Natural killer cell treated with Interleukin-12 subunit alpha and Interleukin-12 subunit beta and Interleukin-15 and Interleukin-18, amount 100 ng/mL, for 72 hours (primary cell): ENCODE results near the gene CHMP1A. TPM values are rescaled to one million over a fixed set of nuclear protein-coding genes. Genes with fewer than 3 reads are reported as not detected.
"Not testable (repeated sequence)": the region's sequence is repeated elsewhere in the genome, so short reads cannot be mapped to it uniquely, and the experiment has no call there.

Source experiments
- ATAC-seq, 2 donors: fragments of 150-1000 bp; cut with Tn5 transposase in 1 of 2; sonication (Bioruptor Pico), chemical (Tn5 transposase) in 1 of 2; 2 replicates each; pipeline ENCODE4 v1.10.0; 2021
- DNase-seq: peaks from one replicate; pipeline ENCODE4 v3.0.0; 2022; ENCODE audit warnings: low spot score
- H3K27ac Mint-ChIP-seq, 2 donors: 1 replicate in 1 of 2; 2 replicates in 1 of 2; pipeline ENCODE4 v1.8.0; 2022; ENCODE audit warnings: mixed read lengths in 2 of 2, mild to moderate bottlenecking in 1 of 2, moderate library complexity in 1 of 2
- H3K27me3 Mint-ChIP-seq, 2 donors: 1 replicate in 1 of 2; 2 replicates in 1 of 2; pipeline ENCODE4 v1.8.0; 2022; ENCODE audit warnings: mixed read lengths in 2 of 2
- H3K36me3 Mint-ChIP-seq: one replicate; pipeline ENCODE4 v1.8.0; 2022; ENCODE audit warnings: mixed read lengths
- H3K4me1 Mint-ChIP-seq, 2 donors: 1 replicate in 1 of 2; 2 replicates in 1 of 2; pipeline ENCODE4 v1.8.0; 2022; ENCODE audit warnings: low read depth in 2 of 2, mixed read lengths in 2 of 2, mild to moderate bottlenecking in 1 of 2
- H3K4me3 Mint-ChIP-seq: one replicate; pipeline ENCODE4 v1.8.0; 2022; ENCODE audit warnings: mixed read lengths
- H3K9me3 Mint-ChIP-seq: 2 replicates; pipeline ENCODE4 v1.8.0; 2022; ENCODE audit warnings: mixed read lengths
- total RNA-seq, 2 donors: library from RNA; stranded (reverse); gene quantifications; one replicate each; pipeline ENCODE4 v1.2.3, GENCODE V29; 2022

Gene CHMP1A
- total RNA-seq = 100 to 1,000 TPM in 1 of 2 donors, 10 to 100 TPM in 1; 92.8 to 146 TPM

DNA sequence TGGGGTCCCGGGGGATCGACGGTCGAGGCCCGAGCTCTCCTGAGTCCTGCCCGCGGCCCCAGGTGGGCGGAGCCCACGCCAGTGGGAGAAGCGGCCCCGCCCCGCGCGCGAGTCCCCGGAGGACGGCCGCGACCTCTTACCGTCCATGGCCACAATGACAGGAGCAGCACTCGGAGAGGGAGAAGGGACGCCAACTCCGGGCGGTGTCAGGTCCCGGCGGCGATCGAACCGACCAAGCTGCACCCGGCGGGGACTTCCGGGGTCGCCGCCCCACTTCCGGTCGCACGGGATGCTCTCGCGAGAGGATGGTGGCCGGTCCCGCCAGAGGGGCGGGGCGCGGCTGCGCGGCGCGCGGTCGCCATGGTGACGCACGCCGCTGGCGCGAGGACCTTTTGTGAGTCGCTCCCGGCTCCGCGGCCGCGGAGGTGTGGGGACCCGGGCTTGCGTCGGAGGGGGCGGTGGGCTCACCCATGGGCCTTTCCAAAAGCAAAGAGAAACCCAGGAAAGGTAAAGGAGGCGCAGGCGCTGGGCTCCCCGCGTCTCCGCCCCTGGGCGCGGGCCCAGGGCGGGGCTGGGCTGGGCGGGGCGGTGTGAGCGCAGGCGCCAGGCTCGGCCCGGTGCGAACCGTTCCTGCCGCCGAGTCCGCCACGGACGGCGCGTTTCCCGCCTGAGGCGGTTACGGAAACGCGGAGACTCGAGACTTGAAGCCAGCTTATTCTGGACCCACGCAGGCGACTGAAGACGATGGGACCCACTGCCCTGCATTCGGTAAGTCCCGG, at the start of gene CHMP1A, which contains the start of gene SPATA33:
Gene CHMP1A (minus strand): TSS at position 267 of the 779 bp plus-strand sequence. CDS start 120 bp downstream, at position 147.
Gene SPATA33 (plus strand): TSS at position 395 of the 779 bp plus-strand sequence. CDS start 76 bp downstream, at position 471.
- ATAC-seq = peak; percentile 95 to 97
- Mint-ChIP-seq H3K4me3 (peak within 1 kb of the TSS; percentile 94), H3K27me3 (no peaks in the 10 kb centered on the region), H3K9me3 (no peaks in the 10 kb centered on the region), H3K36me3 (peaks cover 6% of the 10 kb centered on the region), H3K27ac (peak within 1 kb of the TSS; percentile 77 to 82), H3K4me1 (peaks cover 23 to 33% of the 10 kb centered on the region in 2 donors)
- DNase-seq = peak; percentile 95

DNA sequence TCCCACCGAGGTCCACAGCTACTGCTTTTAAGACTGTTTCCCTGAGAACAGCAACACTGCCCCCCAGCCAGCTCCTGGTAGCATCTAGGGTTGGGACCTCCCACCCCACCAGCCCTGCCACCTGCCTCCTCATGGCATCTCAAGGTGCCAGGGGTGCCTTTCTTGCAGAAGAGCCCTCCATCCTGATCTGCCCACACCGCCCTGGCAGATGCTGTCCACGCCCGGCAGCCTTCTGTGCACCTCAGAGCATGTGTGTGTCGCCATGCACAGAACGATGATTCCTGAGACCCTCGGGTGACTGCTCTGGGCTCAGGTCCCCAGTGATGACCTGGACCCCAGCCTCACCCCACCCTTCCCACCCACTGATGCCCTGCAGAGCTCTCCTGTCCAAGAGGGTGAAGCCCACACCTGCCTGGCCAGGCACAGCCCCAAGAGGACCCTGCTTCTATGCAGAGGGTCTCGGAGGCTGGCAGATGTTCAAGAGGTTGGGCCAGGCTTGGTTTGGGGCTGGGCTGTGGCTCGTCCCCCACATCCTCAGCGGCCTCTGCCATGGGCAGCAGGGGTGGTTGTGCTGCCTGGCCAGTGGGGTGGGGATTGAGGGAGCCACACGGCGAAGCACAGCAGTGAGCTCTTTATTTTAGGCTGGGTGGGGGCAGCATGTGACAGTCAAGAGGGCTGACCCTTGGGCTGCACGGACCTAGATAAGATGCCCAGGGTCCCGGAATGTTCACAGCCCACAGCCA, 49.2 kb upstream of the CHMP1A start:
- Mint-ChIP-seq H3K4me3 (no peak overlapping the region), H3K4me1 (peaks cover 0 to 5% of the 10 kb centered on the region in 2 donors), H3K36me3 (no peaks in the 10 kb centered on the region), H3K9me3 (no peaks in the 10 kb centered on the region), H3K27me3 (no peaks in the 10 kb centered on the region), H3K27ac (no peak overlapping the region)
- no peak for DNase-seq
- no peak for ATAC-seq

DNA sequence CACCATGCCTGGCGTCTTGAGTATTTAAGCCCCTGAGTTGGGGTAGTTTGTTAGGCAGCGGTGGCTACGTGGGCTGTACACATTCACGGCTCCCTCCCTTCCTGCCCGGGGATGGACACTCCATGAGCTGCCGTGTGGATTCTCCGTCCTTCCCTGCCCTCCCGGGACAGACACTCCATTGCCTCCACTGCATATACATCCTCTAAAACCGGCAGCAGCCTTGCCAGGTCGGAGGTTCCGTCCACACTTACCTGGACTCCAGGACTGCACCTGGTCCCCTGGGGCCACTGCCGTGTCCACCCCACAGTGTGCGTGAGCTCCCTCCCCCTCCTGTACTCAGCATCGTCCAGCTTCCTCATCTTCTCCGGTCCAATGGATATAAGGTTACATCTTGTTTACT, 47.5 kb upstream of the CHMP1A start:
- H3K9me3 Mint-ChIP-seq = no peaks in the 10 kb centered on the region
- H3K4me3 Mint-ChIP-seq = no peak overlapping the region
- no peak for DNase-seq
- peaks cover 0 to 8% of the 10 kb centered on the region in 2 donors for H3K4me1 Mint-ChIP-seq
- H3K27ac Mint-ChIP-seq = no peak overlapping the region
- no peak for ATAC-seq
- H3K36me3 Mint-ChIP-seq = no peaks in the 10 kb centered on the region
- no peaks in the 10 kb centered on the region for H3K27me3 Mint-ChIP-seq

DNA sequence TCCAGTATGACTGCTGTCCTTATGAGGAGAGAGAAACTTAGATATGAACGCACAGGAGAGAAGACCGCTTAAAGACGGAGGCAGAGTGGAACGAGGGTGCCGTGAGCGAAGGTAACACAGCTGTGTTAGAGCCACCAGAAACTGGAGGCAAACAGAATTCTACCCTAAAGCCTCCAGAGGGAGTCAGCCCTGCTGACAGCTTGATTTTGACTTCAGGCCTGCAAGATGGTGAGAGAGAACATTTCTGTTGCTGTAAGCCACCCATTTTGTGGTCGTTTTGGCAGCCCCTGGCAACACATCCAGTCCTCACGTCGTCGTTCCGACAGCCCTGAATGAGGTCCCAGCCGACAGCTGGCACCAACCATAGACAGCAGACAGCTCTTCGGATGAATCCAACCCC, 46.8 kb upstream of the CHMP1A start:
- H3K27ac Mint-ChIP-seq = no peak overlapping the region
- no peak for DNase-seq
- H3K27me3 Mint-ChIP-seq = no peaks in the 10 kb centered on the region
- H3K4me3 Mint-ChIP-seq = no peak overlapping the region
- no peaks in the 10 kb centered on the region for H3K9me3 Mint-ChIP-seq
- no peaks in the 10 kb centered on the region for H3K36me3 Mint-ChIP-seq
- H3K4me1 Mint-ChIP-seq = peaks cover 0 to 11% of the 10 kb centered on the region in 2 donors
- ATAC-seq = no peak

DNA sequence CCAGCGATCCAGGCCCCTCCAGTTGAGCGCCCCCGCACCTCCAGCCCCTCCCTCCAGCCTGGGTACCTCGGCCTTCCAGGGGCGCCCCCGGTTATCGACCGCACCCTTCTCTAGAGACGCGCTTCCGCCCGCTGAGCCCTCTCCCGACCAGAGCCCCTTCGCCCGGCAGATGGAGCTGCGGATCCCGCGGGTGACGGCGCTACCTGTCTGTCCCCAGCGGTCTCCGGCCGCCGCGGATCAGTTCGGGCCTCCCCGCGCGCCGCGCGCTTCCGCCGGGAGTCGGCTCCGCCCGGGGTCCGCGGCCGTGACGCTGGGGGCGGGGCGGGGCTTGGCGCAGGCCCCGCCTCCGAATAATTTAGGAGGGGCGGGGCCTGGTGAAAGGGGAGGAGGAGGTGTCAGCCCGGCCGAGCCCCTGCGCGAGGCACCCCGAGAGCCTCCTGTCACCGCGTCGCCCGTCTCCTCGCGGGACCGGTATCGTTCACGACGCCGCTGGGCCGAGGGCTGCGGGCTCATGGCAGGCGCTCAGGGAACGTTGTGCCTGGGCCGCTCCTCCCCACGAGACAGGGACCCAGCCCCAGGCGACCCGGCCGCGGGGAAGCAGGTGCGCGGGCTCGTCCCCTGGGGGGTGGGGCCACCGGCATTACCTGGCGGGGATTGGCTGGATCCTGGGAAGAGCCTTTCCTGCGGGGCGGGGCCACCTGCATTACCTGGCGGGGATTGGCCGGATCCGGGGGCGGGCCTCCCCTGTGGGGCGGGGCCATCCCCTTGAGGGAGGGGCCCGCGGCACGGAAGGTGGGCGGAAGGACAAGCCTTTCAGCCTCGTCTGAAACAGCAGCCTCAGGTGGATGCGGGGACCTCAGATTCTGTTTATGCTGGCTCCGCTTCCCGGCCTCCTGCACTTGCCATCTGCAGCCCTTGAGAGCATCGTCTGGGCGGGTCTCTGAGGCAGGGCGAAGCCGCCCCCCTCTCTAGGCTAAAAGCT, 44.2 kb upstream of the CHMP1A start, which contains the start of gene SPATA2L:
Gene SPATA2L (minus strand): TSS at position 281 of the 982 bp plus-strand sequence. CDS start 473 bp downstream, outside the sequence.
- Mint-ChIP-seq H3K9me3 (no peaks in the 10 kb centered on the region), H3K4me1 (peaks cover 0 to 18% of the 10 kb centered on the region in 2 donors), H3K36me3 (no peaks in the 10 kb centered on the region), H3K27me3 (no peaks in the 10 kb centered on the region), H3K4me3 (peak within 1 kb of the TSS; percentile 63), H3K27ac (no peak within 1 kb of the TSS)
- DNase-seq (peak; percentile 97), ATAC-seq (peak; percentile 91)

DNA sequence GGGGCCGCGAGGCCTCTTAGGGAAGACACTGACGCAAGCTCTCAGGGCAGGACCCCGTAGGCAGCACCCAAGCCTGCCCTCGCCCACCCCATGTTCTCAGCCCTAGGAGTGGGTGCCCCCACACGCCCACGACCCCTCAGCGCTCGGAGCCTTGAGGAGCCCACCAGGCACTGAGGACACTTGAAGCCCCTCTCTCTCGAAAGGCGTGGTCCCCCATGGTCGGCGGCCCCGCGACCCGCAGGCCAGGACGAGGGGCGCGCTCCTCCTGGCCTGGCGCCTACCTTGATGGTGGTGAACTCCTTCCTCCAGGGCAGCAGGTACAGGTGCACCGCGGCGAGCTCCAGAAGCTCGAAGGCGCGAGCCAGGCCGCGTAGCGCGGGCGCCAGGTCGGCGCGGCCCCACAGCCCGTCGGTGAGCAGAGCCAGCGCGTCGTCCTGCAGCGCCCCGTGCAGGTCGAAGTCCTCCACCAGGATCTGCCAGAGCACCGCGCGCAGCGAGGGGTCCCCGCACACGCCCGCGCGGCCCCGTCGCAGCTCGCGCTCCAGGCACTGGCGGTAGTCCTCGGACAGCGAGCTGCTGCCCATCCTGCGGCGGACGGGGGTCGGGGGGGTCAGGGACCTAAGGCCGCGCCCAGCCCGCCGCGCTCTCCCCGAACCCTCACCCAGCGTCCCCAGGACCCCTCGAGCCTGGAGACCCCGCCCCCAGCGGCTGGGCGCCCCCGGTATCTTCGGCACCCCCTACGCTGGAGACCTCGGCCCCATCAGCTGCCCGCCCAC, 43.3 kb upstream of the CHMP1A start:
- Mint-ChIP-seq H3K9me3 (no peaks in the 10 kb centered on the region), H3K36me3 (no peaks in the 10 kb centered on the region), H3K4me3 (peak overlapping the region; percentile 63), H3K27ac (no peak overlapping the region), H3K4me1 (peaks cover 0 to 19% of the 10 kb centered on the region in 2 donors), H3K27me3 (no peaks in the 10 kb centered on the region)
- ATAC-seq (peak in 1 of 2 donors; percentile 25), DNase-seq (peak; percentile 63)

DNA sequence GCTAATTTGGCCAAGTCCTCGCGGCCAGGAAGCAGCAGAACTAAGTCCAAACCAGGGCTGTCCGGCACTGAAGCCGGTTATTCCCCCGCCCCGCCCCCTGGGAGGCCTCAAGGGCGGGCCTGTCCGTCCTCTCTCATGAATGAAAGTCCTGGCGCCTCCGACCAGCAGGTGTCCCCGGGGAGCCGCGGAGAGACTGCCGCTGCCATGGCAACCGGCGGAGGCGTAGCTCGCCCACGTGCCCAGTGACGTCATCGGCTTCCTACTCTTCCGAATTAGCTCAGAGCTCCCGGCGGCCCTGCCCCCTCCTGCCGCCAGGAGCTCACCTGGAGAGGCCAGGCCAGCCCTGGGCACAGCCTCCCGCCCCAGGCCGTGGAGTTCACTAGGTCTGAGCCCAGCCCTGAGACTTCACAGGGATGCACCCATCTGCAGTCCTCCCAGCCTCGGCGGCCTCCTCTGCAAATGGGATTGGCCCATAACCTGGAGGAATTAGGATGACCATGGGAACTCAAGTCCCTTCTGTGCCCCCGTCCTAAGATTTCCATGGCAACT, 42.7 kb upstream of the CHMP1A start:
- Mint-ChIP-seq H3K36me3 (no peaks in the 10 kb centered on the region), H3K4me1 (peaks cover 0 to 19% of the 10 kb centered on the region in 2 donors)

DNA sequence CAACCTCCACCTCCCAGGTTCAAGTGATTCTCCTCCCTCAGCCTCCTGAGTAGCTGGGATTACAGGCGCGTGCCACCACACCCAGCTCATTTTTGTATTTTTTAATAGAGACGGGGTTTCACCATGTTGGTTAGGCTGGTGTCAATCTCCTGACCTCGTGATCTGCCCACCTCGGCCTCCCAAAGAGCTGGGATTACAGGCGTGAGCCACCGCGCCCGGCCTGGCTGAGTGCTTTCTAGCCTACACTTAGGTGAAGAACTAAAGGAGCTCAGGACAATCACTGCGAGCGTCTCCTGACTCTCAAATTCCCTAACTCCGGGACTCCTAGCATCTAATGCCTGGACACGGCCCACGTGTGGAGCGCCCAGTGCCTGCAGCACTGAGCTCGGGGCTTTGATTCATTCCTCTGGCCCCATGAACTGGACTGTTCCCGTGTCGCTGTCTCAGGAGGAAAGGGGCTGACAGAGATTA, 42.2 kb upstream of the CHMP1A start:
- H3K36me3 Mint-ChIP-seq, H3K9me3 Mint-ChIP-seq, H3K27me3 Mint-ChIP-seq, ATAC-seq, H3K4me3 Mint-ChIP-seq: not testable (repeated sequence)
- H3K4me1 Mint-ChIP-seq = peaks cover 0 to 19% of the 10 kb centered on the region in 2 donors
- DNase-seq = peak; percentile 65
- peak overlapping the region in 1 of 2 donors; percentile 13 for H3K27ac Mint-ChIP-seq

More for the DNA sequence above, 42.7 kb upstream of the CHMP1A start:
- DNase-seq (peak; percentile 99), ATAC-seq (peak; percentile 55 to 77)
- no peaks in the 10 kb centered on the region for H3K27me3 Mint-ChIP-seq
- peak overlapping the region in 1 of 2 donors; percentile 13 for H3K27ac Mint-ChIP-seq
- H3K9me3 Mint-ChIP-seq = no peaks in the 10 kb centered on the region
- peak overlapping the region; percentile 45 for H3K4me3 Mint-ChIP-seq

DNA sequence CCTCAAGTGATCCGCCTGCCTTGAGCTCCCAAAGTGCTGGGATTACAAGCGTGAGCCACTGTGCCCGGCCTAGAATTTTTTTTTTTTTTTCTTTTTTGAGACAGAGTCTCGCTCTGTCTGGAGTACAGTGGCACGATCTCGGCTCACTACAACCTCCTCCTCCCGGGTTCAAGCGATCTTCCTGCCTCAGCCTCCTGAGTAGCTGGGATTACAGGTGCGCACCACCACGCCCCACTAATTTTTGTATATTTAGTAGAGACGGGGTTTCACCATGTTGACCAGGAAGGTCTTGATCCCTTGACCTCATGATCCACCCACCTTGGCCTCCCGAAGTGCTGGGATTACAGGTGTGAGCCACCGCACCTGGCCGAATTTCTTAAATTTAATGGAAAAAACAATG, 41.2 kb upstream of the CHMP1A start:
- DNase-seq, H3K36me3 Mint-ChIP-seq, H3K9me3 Mint-ChIP-seq, ATAC-seq, H3K27ac Mint-ChIP-seq, H3K27me3 Mint-ChIP-seq, H3K4me3 Mint-ChIP-seq: not testable (repeated sequence)
- H3K4me1 Mint-ChIP-seq = peaks cover 0 to 19% of the 10 kb centered on the region in 2 donors

DNA sequence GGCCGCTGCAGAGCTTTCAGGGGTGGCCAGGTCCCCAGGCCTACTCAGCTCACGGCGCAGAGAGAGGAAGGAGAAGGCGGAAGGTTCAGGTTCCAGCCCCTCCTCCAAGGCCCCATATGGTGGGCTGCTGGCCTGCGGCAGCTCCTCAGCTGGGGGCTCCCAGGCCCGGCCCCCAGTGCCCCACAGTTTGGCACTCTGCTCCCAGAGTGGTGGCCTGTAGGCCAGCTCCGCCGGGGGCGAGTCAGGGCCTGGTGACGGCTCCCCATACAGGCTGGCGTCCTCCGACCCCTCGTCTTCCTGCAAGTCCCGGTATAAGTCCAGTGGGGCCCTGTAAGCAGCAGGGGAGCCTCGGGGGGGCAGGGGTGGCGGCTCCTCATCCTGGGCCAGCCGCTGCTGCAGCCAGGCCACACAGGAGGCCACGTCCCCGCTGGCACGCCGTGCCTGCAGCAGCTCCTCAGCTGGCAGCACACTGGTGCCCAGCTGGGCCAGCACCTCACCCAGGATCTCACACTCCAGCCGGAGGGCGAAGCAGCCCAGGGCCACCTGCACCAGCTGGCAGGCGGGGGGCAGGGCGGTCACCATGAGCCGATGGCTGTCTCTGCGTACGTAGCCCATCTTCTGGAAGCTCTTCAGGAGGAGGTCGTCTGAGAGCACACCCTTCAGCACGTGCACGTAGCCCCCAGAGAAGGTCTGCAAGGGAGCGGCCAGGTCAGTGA, 40.3 kb upstream of the CHMP1A start:
- Mint-ChIP-seq H3K27me3 (no peaks in the 10 kb centered on the region), H3K4me3 (no peak overlapping the region), H3K4me1 (peaks cover 0 to 19% of the 10 kb centered on the region in 2 donors), H3K36me3 (no peaks in the 10 kb centered on the region), H3K9me3 (no peaks in the 10 kb centered on the region), H3K27ac (no peak overlapping the region)
- no peak for ATAC-seq
- peak; percentile 56 for DNase-seq

DNA sequence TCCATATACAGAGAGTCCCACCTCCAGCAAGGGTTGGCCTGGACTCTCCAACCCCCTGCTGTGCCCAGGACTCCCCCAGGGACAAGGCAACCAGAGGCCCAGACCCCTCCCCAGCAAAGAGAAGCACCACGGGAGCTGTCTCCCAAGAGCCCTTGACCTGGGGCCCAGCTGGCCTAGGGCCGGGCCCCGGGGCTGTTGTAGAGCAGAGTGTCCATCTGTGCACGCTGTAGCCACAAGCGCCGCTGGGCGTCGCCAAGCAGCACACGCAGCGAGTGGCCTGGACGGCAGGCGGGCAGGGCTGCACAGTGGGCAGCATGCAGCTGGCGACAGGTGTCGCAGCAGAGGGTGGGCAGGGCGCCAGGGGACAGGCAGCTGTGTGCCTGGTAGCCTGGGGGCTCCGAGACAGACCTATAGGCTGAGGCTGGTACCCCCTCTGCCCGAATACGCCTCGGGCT, 39.7 kb upstream of the CHMP1A start:
- Mint-ChIP-seq H3K9me3 (no peaks in the 10 kb centered on the region), H3K4me1 (peaks cover 0 to 19% of the 10 kb centered on the region in 2 donors), H3K27ac (no peak overlapping the region), H3K36me3 (no peaks in the 10 kb centered on the region), H3K27me3 (no peaks in the 10 kb centered on the region), H3K4me3 (no peak overlapping the region)
- no peak for DNase-seq
- no peak for ATAC-seq
